ENCODE measurements around the gene FOXF2.

FOXF2 gene

DNA sequence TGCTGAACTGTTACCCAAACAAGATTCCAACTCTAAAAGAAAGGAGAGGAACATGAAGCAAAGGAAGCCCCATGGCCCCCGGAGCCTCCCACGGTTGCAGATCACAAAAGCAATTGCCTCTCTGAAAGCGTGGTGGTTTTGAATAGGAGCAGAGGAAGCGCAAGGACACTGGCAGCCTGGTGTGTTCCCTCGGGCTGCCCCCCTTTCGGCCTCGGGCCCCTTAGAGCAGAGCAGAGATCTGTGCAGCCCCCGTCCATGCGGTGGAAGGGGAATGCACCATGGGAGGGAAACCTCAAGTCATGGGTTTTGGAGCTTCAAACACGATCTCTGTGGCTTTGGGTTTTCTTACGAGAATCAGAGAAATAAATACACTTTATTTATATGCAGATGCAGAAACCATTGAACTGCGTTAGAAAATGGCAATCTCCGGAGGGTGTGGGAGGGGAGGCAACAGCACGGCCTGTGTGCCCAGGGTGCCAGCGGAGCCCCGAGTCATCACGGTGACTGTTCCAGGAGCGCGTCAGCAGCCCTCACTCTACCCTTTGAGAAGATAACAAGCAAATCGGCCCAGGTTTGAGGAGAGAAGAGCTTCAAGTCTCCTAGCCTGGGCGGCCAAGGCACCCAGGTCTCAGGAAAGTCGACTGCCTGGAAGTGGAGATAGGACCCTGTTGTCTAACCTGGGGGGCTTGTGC lies 20.5 kb downstream of the FOXF2 start:
- DNase-seq (ENCODE audit: low spot score), result no peak

GRCh38 chr6:1412901-1413300 lies 23.5 kb downstream of the FOXF2 start:
- no peak for DNase-seq (ENCODE audit: low spot score)

DNA sequence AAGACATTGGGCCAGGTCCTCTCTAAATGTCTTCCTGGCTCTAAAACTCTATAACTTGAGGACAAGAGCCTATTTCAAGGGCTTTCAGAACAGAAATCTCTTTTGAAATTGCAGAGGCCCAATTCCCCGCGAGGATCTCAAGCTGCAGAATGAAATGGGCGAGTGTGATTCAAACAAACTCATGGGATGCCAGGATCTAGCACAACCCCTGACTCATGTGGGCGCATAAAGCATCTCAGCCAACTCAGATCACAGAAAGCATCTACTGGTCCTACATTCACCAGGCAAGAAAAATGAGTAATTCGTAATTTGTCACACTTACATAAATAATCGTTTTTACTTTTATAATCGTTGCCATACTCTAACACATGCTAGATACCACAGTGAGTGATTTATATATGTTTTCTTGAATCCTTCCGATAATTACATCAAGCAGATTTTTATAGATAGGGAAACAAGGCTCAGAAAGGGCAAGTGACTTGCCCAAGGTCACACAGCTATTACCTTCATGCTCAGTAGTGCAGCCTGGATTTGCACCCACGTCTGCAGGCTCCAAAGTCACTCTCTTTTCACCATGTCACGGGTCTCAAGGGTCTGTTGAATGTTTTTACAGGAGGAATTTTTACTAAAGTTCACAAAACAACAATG lies 26.2 kb downstream of the FOXF2 start:
- no peak for DNase-seq (ENCODE audit: low spot score)

- DNase-seq (ENCODE audit: low spot score), result no peak
Measured at GRCh38 chr6:1416191-1416760, 26.9 kb downstream of the FOXF2 start.

- no peak for DNase-seq (ENCODE audit: low spot score)
Measured at GRCh38 chr6:1416820-1417219, 27.4 kb downstream of the FOXF2 start.

GRCh38 chr6:1417718-1418117 lies 28.3 kb downstream of the FOXF2 start:
- DNase-seq (ENCODE audit: low spot score), result no peak

DNA sequence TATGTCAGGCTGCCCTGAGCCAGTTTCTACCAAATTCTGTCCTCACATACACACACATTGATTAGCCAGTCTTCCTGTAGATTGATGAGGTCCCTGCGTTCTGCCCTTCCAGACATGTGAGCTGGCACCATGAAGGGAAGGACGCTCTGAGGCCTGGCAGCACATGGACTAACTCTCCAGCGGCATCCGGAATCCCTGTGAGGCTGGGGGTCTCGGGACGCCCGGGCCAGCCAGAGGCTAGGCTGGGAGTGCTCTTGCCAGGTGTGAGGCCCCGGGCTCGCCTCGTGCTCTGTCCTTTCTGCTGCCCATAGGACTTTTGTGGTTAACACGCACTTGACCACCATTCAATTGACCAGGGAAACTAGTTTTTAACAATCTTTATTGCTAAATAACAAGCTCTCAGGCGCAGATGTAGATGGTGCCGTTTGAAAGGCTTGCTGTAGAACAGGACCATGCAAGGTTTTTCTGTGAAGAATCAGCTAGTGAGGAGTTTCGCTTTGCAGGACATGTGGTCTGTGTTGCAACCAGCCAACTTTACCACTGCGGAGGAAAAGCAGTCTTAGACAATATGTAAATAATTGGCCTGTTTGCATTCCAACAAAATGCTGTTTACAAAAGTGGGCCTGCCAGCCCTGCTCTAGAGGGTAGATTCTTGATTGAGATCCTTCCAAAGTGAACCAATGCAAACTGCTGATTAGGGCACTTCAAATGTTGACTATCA lies 29.3 kb downstream of the FOXF2 start:
- no peak for DNase-seq (ENCODE audit: low spot score)

DNA sequence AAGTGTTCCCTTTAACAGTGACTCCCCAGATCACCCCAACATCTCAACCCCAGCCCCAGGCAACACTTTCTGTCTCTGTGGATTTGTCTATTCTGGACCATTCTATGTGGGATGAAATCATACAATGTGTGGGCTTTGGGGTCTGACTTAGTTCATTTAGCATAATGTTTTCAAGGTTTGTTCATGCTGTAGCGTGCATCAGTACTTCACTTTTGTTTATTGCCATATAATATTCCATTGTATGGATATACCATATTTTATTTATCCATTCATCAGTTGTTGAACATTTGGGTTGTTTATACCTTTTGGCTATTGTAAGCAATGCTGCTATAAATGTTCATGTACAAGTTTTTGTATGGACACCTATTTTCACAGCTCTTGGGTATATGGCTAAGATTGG lies 31.0 kb downstream of the FOXF2 start:
- no peak for DNase-seq (ENCODE audit: low spot score)

DNA sequence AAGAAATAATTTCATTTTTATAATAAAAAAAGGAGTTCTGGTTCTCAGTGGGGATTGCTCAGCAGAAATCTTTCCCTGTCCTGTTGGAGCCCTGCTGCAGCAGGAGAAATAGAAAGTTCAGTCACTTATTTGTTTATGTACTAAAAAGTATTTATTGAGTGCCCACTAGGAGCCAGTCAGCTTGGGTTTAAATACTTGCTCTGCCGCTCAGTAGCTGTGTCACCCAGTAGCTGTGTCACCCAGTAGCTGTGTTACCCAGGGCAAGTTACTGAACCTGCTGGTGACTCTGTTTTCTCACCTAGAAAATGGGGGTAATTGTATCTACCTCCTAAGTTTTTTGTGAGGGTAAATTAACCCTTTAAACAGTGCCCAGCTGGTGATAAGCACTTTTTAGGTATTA lies 32.9 kb downstream of the FOXF2 start:
- no peak for DNase-seq (ENCODE audit: low spot score)

DNA sequence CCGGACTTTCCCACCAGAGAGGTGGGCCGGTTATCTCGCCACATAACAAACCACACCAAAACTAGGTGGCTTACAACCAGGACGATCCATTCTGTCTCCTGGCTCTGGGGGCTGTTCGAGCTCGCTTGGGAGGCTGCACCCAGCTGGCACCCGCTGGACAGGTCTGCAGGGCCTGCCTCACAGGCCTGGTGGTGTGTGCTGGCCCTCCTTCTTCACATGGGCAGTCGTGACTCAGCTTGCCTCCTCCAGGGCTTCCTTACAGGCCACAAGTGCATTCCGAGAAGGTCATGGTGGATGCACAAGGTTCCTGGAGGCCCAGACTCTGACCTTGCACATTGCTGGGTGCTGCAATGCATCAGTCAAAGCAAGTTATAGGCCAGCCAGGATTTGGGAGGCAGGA lies 34.2 kb downstream of the FOXF2 start:
- DNase-seq (ENCODE audit: low spot score), result no peak

GRCh38 chr6:1424306-1424927 lies 35.0 kb downstream of the FOXF2 start:
- peak; percentile 41 for DNase-seq (ENCODE audit: low spot score)

GRCh38 chr6:1426416-1426815 lies 37.0 kb downstream of the FOXF2 start:
- no peak for DNase-seq (ENCODE audit: low spot score)

- no peak for DNase-seq (ENCODE audit: low spot score)
Measured at GRCh38 chr6:1435806-1436205, 46.4 kb downstream of the FOXF2 start.

- DNase-seq (ENCODE audit: low spot score), result peak; percentile 80
Measured at GRCh38 chr6:1436334-1437306, 47.2 kb downstream of the FOXF2 start.

- DNase-seq (ENCODE audit: low spot score), result no peak
Measured at GRCh38 chr6:1437553-1438406, 48.4 kb downstream of the FOXF2 start.

DNA sequence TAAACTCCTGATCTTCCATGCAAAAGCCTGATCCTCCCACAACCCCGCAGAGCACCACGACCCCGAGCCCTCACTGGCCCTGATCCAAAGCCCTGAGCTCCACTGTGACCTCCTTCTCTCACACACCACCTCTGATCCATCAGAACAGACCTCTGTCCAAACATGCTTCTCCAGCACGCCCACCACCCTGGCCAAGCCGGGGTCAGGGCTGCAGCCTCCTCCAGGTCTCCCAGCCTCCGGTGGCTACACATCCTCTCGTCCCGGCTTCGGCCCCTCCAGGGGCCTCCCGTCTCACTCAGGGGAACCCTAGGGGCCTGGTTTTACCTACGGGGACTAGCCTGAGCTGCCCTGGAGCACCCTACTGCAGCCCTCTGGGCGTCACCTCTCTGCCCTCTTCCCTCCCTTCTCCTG lies 49.1 kb downstream of the FOXF2 start:
- DNase-seq (ENCODE audit: low spot score), result no peak

- no peak for DNase-seq (ENCODE audit: low spot score)
Measured at GRCh38 chr6:1439349-1439748, 50.0 kb downstream of the FOXF2 start.

DNA sequence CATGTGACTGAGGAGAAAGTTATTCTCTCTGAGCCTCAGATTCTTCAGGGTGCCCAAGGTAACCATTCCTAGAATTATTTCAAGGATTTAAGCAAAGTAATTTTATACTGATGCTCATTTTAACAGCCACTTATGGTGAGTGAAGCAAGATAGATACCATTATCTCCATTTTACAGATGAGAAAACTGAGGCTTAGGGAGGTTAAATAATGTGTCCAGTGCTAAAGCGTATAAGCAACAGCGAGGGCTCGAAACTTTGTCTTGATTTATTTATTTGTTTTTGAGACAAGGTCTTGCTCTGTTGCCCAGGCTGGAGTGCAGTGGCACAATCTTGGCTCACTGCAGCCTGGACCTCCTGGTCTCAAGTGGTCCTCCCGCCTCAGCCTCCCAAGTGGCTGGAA lies 53.6 kb downstream of the FOXF2 start:
- DNase-seq (ENCODE audit: low spot score), result no peak
